ENCODE data around the gene SCUBE1. TPM values are rescaled to one million over a fixed set of nuclear protein-coding genes. Genes with fewer than 3 reads are reported as not detected.

Gene SCUBE1
- total and polyA plus RNA-seq, 10 of the 15 experiments (the other 5 are each of a cell fraction or from before 2014, with no cell fraction given): not detected

- Histone ChIP-seq H3K9me3 (replicated peaks; ENCODE audit: control insufficient read depth, insufficient read depth, low read length) (no peaks in the 10 kb centered on the region), H3K4me1 (ENCODE audit: control insufficient read depth, insufficient read depth, low read length) (no peaks in the 10 kb centered on the region), H3K9ac (ENCODE audit: control insufficient read depth, insufficient read depth, low read length) (no peak overlapping the region), H3K4me3 (no peak overlapping the region), H3K27ac (ENCODE audit: control insufficient read depth, insufficient read depth) (no peak overlapping the region), H3K4me2 (ENCODE audit: control insufficient read depth, insufficient read depth) (no peak overlapping the region), H2AFZ (ENCODE audit: control insufficient read depth, low read depth, low read length) (no peak overlapping the region), H3K36me3 (ENCODE audit: control insufficient read depth in 2 of 2, insufficient read depth in 2 of 2, low read length in 1 of 2) (no peaks in the 10 kb centered on the region), H3K79me2 (ENCODE audit: control insufficient read depth, insufficient read depth, low read length) (no peaks in the 10 kb centered on the region), H3K27me3 (replicated peaks in 1 of 2; ENCODE audit: control insufficient read depth in 2 of 2, insufficient read depth in 2 of 2, low read length in 1 of 2) (peaks cover 0 to 3% of the 10 kb centered on the region in 2 experiments; a peak in 1 of 4 replicates), H4K20me1 (ENCODE audit: control insufficient read depth, insufficient read depth) (no peaks in the 10 kb centered on the region)
- ATAC-seq (no peak), FAIRE-seq (no peak), DNase-seq (ENCODE audit: low read depth, low spot score) (no peak)
- ChIA-PET CTCF (interaction anchor here (1.1 kb wide), 1 partner anchor 15 kb away, joined by 3 read pairs; no protein-coding TSS in a partner anchor), POLR2A (no interaction called here), RAD21 (ENCODE audit: unreplicated experiment) (no interaction called here), SMC1A (ENCODE audit: uncharacterized antibody, unreplicated experiment) (interaction anchor here (0.7 to 1.2 kb wide), 2 partner anchors 15 to 58 kb away, joined by 3 read pairs; no protein-coding TSS in a partner anchor)
- no TSS peak for BruUV-seq (replicated peaks)
- intact Hi-C loops (cut with micrococcal nuclease; ENCODE audit: unreplicated experiment): no loop called here
- in situ Hi-C loops (cut with MboI): no loop called here
- 54% methylated on average over 9 of the region's 9 CpGs for WGBS (ENCODE audit: insufficient coverage, insufficient replicate concordance, low lambda C conversion rate, missing lambda C conversion rate)
- TF ChIP-seq ESRRA (IDR thresholded peaks at IDR 0.05; ENCODE audit: low read length) (no peak), ATF3 (IDR thresholded peaks at IDR 0.05; ENCODE audit: borderline replicate concordance, extremely low read depth, low read depth, low read length) (no peak), PML (IDR thresholded peaks at IDR 0.05; ENCODE audit: low read length) (no peak), RCOR1 (conservative IDR thresholded peaks at IDR 0.05; ENCODE audit: low read depth, low read length) (no peak), PAX8 (IDR thresholded peaks at IDR 0.05) (no peak), MAX (IDR thresholded peaks at IDR 0.05; ENCODE audit: low read depth, low read length) (no peak), TARDBP (IDR thresholded peaks at IDR 0.05; ENCODE audit: borderline replicate concordance) (no peak), MYB (IDR thresholded peaks at IDR 0.05; ENCODE audit: borderline replicate concordance, low read depth, low read length) (no peak)
These were observed 11.5 kb downstream of the SCUBE1 start for GRCh38 chr22:43331698-43332097.

- ChIA-PET POLR2A (no interaction called here), SMC1A (ENCODE audit: uncharacterized antibody, unreplicated experiment) (interaction anchor here (0.7 kb wide), 1 partner anchor 57 kb away, joined by 3 read pairs; no protein-coding TSS in a partner anchor), RAD21 (ENCODE audit: unreplicated experiment) (no interaction called here), CTCF (interaction anchor here (1.1 kb wide), 1 partner anchor 16 kb away, joined by 3 read pairs; no protein-coding TSS in a partner anchor)
- no peak overlapping the region for H3K27ac ChIP-seq (ENCODE audit: control insufficient read depth, insufficient read depth)
- in situ Hi-C loops (cut with MboI) (no loop called here), intact Hi-C loops (cut with micrococcal nuclease; ENCODE audit: unreplicated experiment) (no loop called here)
- H3K27me3 ChIP-seq (replicated peaks in 1 of 2; ENCODE audit: control insufficient read depth in 2 of 2, insufficient read depth in 2 of 2, low read length in 1 of 2): peaks cover 0 to 5% of the 10 kb centered on the region in 2 experiments; a peak in 1 of 4 replicates
- no peaks in the 10 kb centered on the region for H4K20me1 ChIP-seq (ENCODE audit: control insufficient read depth, insufficient read depth)
- no TSS peak for BruUV-seq (replicated peaks)
- no peak overlapping the region for H2AFZ ChIP-seq (ENCODE audit: control insufficient read depth, low read depth, low read length)
- H3K36me3 ChIP-seq (ENCODE audit: control insufficient read depth in 2 of 2, insufficient read depth in 2 of 2, low read length in 1 of 2): no peaks in the 10 kb centered on the region
- ATAC-seq: no peak
- FAIRE-seq: no peak
- H3K4me3 ChIP-seq: no peak overlapping the region
- WGBS (ENCODE audit: insufficient coverage, insufficient replicate concordance, low lambda C conversion rate, missing lambda C conversion rate): 26% methylated on average over 3 of the region's 3 CpGs
- H3K79me2 ChIP-seq (ENCODE audit: control insufficient read depth, insufficient read depth, low read length): no peaks in the 10 kb centered on the region
- H3K9me3 ChIP-seq (replicated peaks; ENCODE audit: control insufficient read depth, insufficient read depth, low read length): no peaks in the 10 kb centered on the region
- DNase-seq (ENCODE audit: low read depth, low spot score): no peak
- H3K4me1 ChIP-seq (ENCODE audit: control insufficient read depth, insufficient read depth, low read length): no peaks in the 10 kb centered on the region
- no peak overlapping the region for H3K9ac ChIP-seq (ENCODE audit: control insufficient read depth, insufficient read depth, low read length)
- no peak overlapping the region for H3K4me2 ChIP-seq (ENCODE audit: control insufficient read depth, insufficient read depth)
- TF ChIP-seq ZNF384 (IDR thresholded peaks at IDR 0.05; ENCODE audit: borderline replicate concordance, low read depth, low read length): no peak
- no peak for TF ChIP-seq NRF1 (conservative IDR thresholded peaks at IDR 0.05; ENCODE audit: low read depth, low read length)
- TF ChIP-seq CBX3 (IDR thresholded peaks at IDR 0.05; ENCODE audit: borderline replicate concordance, low read depth): no peak
- no peak for TF ChIP-seq PML (IDR thresholded peaks at IDR 0.05; ENCODE audit: low read length)
- TF ChIP-seq RBBP5 (conservative IDR thresholded peaks at IDR 0.05): no peak
- no peak for TF ChIP-seq MYB (IDR thresholded peaks at IDR 0.05; ENCODE audit: borderline replicate concordance, low read depth, low read length)
- no peak for TF ChIP-seq JUND (IDR thresholded peaks at IDR 0.05; ENCODE audit: low read depth, low read length)
- no peak for TF ChIP-seq DPF2 (IDR thresholded peaks at IDR 0.05)
- no peak for TF ChIP-seq PAX5 (IDR thresholded peaks at IDR 0.05; ENCODE audit: borderline replicate concordance, low read depth, low read length)
- no peak for TF ChIP-seq RCOR1 (conservative IDR thresholded peaks at IDR 0.05; ENCODE audit: low read depth, low read length)
- no peak for TF ChIP-seq ATF7 (IDR thresholded peaks at IDR 0.05; ENCODE audit: low read depth)
These were observed 12.1 kb downstream of the SCUBE1 start for GRCh38 chr22:43331069-43331451.

All from GM12878 (cell line).